GM12892 (cell line): ENCODE results near the gene NPAS3.

Source experiments
- DNase-seq: peaks from one replicate; pipeline ENCODE4 v3.0.0; 2011; ENCODE audit not compliant: insufficient read length
- FAIRE-seq: peaks from 2 replicates; lab custom pipeline; 2011; peaks lifted over from hg19 to GRCh38; lab: Jason Lieb, UNC
- POLR2A ChIP-seq: IDR thresholded peaks from 2 replicates; pipeline ENCODE4 v1.6.1; 2011; ENCODE audit warnings: low read depth, low read length, control low read depth
- POLR2AphosphoS5 ChIP-seq: IDR thresholded peaks from 2 replicates; pipeline ENCODE4 v1.6.1; 2011; ENCODE audit warnings: low read depth, low read length, control low read depth
- TAF1 ChIP-seq: IDR thresholded peaks from 2 replicates; pipeline ENCODE4 v1.6.1; 2011; ENCODE audit warnings: low read depth, mild to moderate bottlenecking, control low read depth, low read length, borderline replicate concordance

NPAS3 gene

GRCh38 chr14:33742166-33742565 is 803.5 kb downstream of the NPAS3 start:
- TF ChIP-seq TAF1 = no peak
- no peak for TF ChIP-seq POLR2AphosphoS5
- TF ChIP-seq POLR2A = no peak

DNA sequence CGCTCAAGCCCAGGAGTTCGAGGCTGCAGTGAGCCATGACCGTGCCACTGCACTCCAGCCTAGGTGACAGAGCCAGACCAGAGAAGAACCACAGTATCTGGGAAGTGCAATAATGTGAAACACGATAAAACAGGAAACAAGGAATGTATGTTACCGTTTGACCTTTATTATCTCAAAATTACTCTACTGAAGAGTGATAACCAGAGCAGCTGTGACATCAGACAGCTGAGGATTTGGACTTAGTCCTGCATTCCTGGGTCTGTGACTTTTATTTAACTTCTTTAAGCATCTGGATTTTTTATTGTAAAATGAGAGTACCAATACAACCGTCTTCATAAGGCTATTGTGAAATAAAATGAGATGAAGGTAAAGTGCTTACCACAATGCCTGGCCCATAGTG is 806.5 kb downstream of the NPAS3 start:
- no peak for FAIRE-seq
- TF ChIP-seq POLR2A = no peak
- TF ChIP-seq TAF1 = no peak
- TF ChIP-seq POLR2AphosphoS5 = no peak
- no peak for DNase-seq

More at GRCh38 chr14:33742166-33742565, 803.5 kb downstream of the NPAS3 start:
- FAIRE-seq = no peak
- no peak for DNase-seq

- TF ChIP-seq POLR2AphosphoS5 (no peak), POLR2A (no peak), TAF1 (no peak)
- no peak for DNase-seq
- FAIRE-seq = no peak
Observed at GRCh38 chr14:33747749-33748148, 809.1 kb downstream of the NPAS3 start.

DNA sequence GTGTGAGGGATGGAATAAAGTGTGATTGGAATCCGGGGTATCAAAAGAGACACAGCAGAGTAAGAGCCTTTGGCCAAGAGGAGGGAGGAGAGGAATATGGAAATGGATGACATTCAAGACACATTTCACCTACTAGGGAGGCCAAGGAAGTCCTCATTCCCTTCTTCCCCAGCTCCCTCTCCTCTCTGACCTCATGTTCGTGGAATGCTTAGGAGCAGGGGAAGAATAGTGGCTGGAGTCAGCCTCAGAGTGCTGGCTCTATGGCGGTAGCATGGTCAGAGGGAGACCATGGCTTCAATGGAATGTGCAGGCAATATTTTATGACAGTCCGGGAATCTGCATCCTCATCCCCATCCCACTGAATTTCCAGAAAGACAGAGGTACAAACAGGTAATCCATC is 815.6 kb downstream of the NPAS3 start:
- no peak for FAIRE-seq
- TF ChIP-seq TAF1 (no peak), POLR2A (no peak), POLR2AphosphoS5 (no peak)
- DNase-seq = no peak

DNA sequence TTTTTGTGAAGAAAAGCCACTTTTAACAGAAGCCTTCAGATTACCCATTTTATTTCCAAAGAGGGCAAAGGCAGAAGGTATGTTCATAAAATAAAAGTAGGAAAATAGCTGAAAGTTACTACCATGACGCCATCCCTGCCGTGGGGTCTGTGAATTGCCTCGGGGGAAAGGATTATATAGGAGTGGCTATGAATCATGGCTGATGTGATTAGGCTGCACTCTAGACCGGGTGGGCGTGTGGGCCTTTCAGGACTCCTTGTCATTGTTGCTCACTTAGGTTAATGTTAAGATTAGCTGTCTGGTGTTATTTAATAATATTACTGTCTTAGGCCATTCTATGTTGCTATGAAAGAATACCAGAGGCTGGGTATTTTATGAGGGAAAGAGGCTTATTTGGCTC is 816.7 kb downstream of the NPAS3 start:
- DNase-seq (no peak), FAIRE-seq (no peak)
- TF ChIP-seq POLR2A (no peak), POLR2AphosphoS5 (no peak), TAF1 (no peak)

DNA sequence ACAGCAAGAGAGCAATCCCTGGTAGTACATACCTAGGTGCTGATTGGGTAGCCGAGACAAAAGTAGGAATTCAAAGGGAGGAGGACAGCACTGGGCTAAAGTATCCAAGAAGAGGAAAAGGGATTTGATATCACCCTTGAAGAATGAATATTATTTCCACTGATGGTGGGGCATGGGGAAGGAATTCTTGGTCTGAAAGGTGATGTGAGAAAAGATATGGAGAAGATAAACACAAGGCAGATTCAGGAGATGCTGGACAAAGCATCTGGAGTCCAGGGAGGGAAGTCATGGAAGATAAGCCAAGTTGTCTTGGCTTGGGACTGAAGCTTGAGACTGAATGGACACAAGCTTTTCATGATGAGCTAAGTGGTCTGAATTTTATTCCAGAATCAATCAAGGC is 818.2 kb downstream of the NPAS3 start:
- TF ChIP-seq POLR2AphosphoS5 = no peak
- TF ChIP-seq TAF1 = no peak
- FAIRE-seq (no peak), DNase-seq (no peak)

DNA sequence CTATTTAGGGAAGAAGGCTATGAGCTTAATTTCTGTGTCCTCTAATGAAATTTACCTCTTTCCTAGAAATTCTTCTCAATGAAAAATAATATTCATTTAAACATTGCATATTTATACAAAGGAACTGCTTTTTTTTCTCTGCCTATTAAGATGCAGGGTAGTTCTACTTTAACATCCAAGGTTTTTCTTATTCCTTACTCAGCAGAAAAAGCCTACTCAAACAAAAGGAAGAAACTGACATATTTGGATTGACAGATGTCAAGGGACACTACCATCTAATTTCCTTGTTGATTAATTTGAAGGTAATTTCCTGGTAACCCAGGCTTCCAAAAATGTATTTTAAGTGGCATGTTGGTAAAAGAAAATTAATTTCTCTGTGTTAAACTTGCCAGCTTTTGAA is 819.9 kb downstream of the NPAS3 start:
- TF ChIP-seq TAF1 (no peak), POLR2AphosphoS5 (no peak), POLR2A (no peak)
- DNase-seq = no peak
- no peak for FAIRE-seq

DNA sequence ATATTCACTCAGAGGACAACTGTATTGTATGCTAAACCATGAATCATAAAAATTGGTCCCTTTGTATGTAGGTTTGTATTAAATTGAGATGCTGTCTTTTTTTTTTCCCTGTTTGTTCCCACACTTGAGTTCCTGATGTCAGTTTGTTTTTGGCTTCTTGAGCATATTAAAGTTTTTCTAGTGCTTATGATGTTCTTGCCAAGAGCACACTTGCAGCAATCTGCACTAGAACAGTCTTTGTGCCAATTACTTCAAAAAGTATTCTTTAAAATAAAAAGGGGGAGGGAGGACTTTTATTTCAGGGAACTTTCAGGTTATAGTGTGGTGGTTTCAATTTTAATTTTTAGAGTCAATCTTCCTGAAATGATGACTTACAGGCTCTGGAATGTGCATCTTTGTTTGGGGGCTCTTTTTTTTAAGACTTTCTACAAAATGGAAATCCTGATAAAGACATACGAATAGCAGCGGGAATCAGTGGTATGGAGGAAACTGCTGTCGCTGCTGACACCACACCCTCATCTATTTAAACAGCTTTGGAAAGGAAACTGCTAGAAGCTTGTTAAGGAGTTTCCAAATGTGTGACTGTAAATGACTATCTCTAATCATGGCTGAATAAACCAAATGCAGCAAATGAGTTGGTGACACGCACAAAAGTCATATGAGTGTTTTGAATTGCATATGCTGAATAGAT is 823.6 kb downstream of the NPAS3 start:
- DNase-seq (no peak), FAIRE-seq (no peak)
- TF ChIP-seq POLR2A (no peak), POLR2AphosphoS5 (no peak), TAF1 (no peak)

DNA sequence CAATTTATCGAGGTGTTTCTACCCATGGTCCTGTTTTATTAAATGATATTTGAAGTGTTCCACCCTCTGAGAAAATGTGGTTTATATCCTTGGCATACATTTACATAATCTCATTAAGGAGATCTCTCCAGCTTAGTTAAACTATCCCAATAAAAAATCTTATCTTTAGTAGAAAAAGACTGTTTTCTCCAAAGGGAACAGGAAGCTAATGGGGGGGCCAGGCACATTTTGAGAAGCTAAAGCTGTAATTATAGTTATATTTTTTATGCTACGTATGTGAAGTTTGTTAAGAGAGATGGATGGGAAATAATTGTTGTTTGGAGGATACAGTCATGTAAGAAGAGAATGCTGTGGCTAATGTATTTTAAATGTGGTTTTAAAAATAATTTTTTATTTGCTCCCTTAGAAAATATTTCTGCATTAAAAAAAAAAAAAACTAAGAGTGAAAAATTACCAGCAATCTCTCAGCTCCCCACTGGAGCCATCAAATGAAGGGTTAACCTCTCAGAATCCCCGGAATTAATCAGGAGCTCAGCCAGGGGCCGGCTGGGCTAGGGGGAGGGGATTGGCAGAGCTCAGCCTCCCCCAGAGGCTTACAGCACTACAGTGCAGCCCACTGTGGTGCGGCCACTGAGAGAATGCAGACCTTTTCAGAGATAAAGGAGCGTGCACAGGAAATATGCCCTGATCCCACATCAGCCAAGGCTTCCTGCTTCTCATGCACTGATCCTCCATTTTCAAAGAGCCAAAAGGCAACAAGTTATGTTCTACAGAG is 826.4 kb downstream of the NPAS3 start:
- FAIRE-seq (no peak), DNase-seq (no peak)
- TF ChIP-seq TAF1 (no peak), POLR2A (no peak), POLR2AphosphoS5 (no peak)

GRCh38 chr14:33767586-33768457 is 829.1 kb downstream of the NPAS3 start:
- DNase-seq (no peak), FAIRE-seq (no peak)
- TF ChIP-seq TAF1 (no peak), POLR2AphosphoS5 (no peak), POLR2A (no peak)

- no peak for TF ChIP-seq POLR2A
- no peak for TF ChIP-seq POLR2AphosphoS5
- TF ChIP-seq TAF1 = no peak
- FAIRE-seq (no peak), DNase-seq (no peak)
Observed at GRCh38 chr14:33768458-33768830, 829.8 kb downstream of the NPAS3 start.
